Measurements from ENCODE around the gene ZNF444. TPM values are rescaled to one million over a fixed set of nuclear protein-coding genes. Genes with fewer than 3 reads are reported as not detected.

Gene ZNF444
- polyA plus RNA-seq, 2 of the 4 experiments (the other 2 are of a cell fraction) = 16.5 to 26.2 TPM

DNA sequence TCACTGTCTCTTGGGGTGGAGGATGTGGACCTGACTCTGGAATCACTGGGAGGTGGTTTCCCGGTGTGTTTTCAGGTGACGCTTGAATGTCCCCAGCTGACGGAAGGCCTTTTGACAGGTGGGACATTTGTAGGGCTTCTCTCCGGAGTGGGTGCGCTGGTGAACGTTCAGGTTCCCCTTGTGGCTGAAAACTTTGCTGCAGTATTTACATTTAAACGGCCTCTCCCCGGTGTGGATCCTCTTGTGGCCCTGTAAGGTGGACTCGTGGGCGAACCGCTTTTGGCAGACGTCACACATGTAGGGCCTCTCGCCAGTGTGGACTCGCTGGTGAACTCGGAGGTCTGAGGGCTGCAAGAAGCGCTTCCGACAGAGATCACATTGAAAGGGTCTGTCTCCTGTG is 48.7 kb downstream of the ZNF444 start:
- Histone ChIP-seq H3K4me1 (no peaks in the 10 kb centered on the region), H3K4me2 (no peak overlapping the region), H3K4me3 (no peak overlapping the region), H3K9me3 (peaks cover 4% of the 10 kb centered on the region; the same call in 1 of the 3 replicates), H3K27ac (no peak overlapping the region)
- peak; percentile 55 to 72; a peak in 4 of 6 replicates for ATAC-seq
- ChIA-PET POLR2A (no interaction called here), CTCF (interaction anchor here (0.5 to 1.5 kb wide), 2 partner anchors 13 to 1863 kb away, joined by 3 read pairs; no protein-coding TSS in a partner anchor)
- TF ChIP-seq SREBF2 (IDR thresholded peaks at IDR 0.05) (no peak), HOXA7 (CRISPR knock-in tag; IDR thresholded peaks at IDR 0.05) (no peak), RNF2 (IDR thresholded peaks at IDR 0.05; ENCODE audit: borderline replicate concordance, low read depth) (no peak), CEBPB (IDR thresholded peaks at IDR 0.05) (no peak), SMC3 (IDR thresholded peaks at IDR 0.05) (no peak), POLR2AphosphoS2 (conservative IDR thresholded peaks at IDR 0.05; ENCODE audit: low read length) (no peak)
- TF ChIP-seq, protein P1, sequence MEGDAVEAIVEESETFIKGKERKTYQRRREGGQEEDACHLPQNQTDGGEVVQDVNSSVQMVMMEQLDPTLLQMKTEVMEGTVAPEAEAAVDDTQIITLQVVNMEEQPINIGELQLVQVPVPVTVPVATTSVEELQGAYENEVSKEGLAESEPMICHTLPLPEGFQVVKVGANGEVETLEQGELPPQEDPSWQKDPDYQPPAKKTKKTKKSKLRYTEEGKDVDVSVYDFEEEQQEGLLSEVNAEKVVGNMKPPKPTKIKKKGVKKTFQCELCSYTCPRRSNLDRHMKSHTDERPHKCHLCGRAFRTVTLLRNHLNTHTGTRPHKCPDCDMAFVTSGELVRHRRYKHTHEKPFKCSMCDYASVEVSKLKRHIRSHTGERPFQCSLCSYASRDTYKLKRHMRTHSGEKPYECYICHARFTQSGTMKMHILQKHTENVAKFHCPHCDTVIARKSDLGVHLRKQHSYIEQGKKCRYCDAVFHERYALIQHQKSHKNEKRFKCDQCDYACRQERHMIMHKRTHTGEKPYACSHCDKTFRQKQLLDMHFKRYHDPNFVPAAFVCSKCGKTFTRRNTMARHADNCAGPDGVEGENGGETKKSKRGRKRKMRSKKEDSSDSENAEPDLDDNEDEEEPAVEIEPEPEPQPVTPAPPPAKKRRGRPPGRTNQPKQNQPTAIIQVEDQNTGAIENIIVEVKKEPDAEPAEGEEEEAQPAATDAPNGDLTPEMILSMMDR (IDR thresholded peaks at IDR 0.05) = no peak
- DNase-seq (ENCODE audit: low read depth in 1 of 2, low spot score in 1 of 2) = peak in 1 of 2 experiments; percentile 19
- FAIRE-seq = no peak
- 43% methylated on average over 10 of the region's 17 CpGs for WGBS (ENCODE audit: missing lambda C conversion rate)

DNA sequence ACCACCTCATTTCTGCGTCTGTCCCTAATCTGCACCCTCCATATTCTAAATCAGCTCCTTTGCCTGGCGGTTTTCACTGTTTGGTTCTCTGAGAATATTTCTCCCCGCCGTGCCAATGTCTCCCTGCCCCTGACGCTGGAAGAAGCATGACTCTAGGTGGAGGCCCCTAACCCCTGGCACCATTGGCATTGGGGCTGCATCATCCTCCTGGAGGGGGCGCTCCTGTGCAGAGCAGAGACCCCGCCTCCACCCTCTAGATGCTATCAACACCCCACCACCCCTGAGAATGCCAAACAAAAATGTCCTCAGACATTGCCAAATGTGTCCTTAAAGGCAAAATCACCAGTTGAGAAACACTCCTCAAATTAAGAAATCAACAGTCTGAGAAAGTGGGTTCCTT is 50.0 kb downstream of the ZNF444 start:
- no peak overlapping the region for H3K4me2 ChIP-seq
- no peak overlapping the region for H3K4me3 ChIP-seq
- ChIA-PET CTCF (no interaction called here), POLR2A (no interaction called here)
- DNase-seq (ENCODE audit: low read depth in 1 of 2, low spot score in 1 of 2) (no peak), FAIRE-seq (no peak), ATAC-seq (no peak)
- peaks cover 5% of the 10 kb centered on the region; the same call in 1 of the 3 replicates for H3K9me3 ChIP-seq
- 39% methylated on average over 7 of the region's 7 CpGs for WGBS (ENCODE audit: missing lambda C conversion rate)
- no peak overlapping the region for H3K27ac ChIP-seq
- no peaks in the 10 kb centered on the region for H3K4me1 ChIP-seq
- TF ChIP-seq RARB (CRISPR knock-in tag; IDR thresholded peaks at IDR 0.05) (no peak), TFCP2L1 (CRISPR knock-in tag; IDR thresholded peaks at IDR 0.05) (no peak), HOXB13 (CRISPR knock-in tag; IDR thresholded peaks at IDR 0.05; ENCODE audit: low read depth) (no peak), HOXA7 (CRISPR knock-in tag; IDR thresholded peaks at IDR 0.05) (no peak), NR3C1 (IDR thresholded peaks at IDR 0.05) (no peak), ZC3H11A (IDR thresholded peaks at IDR 0.05) (no peak), ZSCAN20 (CRISPR knock-in tag; IDR thresholded peaks at IDR 0.05) (no peak)
- TF ChIP-seq, protein P1 (IDR thresholded peaks at IDR 0.05) = no peak

DNA sequence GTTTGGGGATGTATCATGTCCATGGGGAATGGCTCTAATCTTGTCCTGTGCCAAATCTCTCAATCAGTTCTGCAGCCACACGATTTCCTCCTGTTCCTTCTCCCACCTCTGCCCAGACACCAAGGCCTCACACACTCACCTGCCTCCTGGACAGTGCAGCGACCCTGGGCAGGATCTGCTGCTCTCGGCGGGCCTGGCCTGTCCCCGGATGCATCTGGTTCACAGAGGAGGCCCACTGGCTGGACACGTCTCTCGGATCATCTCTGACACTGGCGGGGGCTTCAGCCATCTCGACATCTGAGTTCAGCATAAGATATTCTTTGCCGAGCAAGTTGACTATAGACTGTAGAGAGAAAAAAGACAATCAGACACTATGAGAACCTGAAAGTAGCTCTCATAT is 50.6 kb downstream of the ZNF444 start:
- CTCF ChIA-PET = no interaction called here
- ATAC-seq = no peak
- FAIRE-seq = no peak
- TF ChIP-seq NPAS2 (CRISPR knock-in tag; IDR thresholded peaks at IDR 0.05; ENCODE audit: borderline replicate concordance) = no peak
- TF ChIP-seq RAD21 (conservative IDR thresholded peaks at IDR 0.05 in 1 of 2, IDR thresholded peaks at IDR 0.05 in 1 of 2) = no peak
- no peak for TF ChIP-seq RCOR1 (IDR thresholded peaks at IDR 0.05; ENCODE audit: low read depth, low read length)
- TF ChIP-seq NR3C1 (IDR thresholded peaks at IDR 0.05) = no peak
- no peak for TF ChIP-seq NFE2L2 (conservative IDR thresholded peaks at IDR 0.05; ENCODE audit: low read length)
- TF ChIP-seq BHLHE40 (IDR thresholded peaks at IDR 0.05; ENCODE audit: low read depth, low read length) = no peak
- H3K4me3 ChIP-seq = no peak overlapping the region
- DNase-seq (ENCODE audit: low read depth in 1 of 2, low spot score in 1 of 2) = no peak
- POLR2A ChIA-PET = no interaction called here
- peaks cover 8% of the 10 kb centered on the region; the same call in 1 of the 3 replicates for H3K9me3 ChIP-seq
- no peak overlapping the region for H3K27ac ChIP-seq
- no peaks in the 10 kb centered on the region for H3K4me1 ChIP-seq
- 30% methylated on average over 10 of the region's 10 CpGs for WGBS (ENCODE audit: missing lambda C conversion rate)
- no peak overlapping the region for H3K4me2 ChIP-seq

Data from A549 (cell line).